ENCODE results near the gene HTR2A. TPM values are rescaled to one million over a fixed set of nuclear protein-coding genes. Genes with fewer than 3 reads are reported as not detected.

HTR2A gene
- total RNA-seq, 1 experiment from 2014 or later, result not detected

DNA sequence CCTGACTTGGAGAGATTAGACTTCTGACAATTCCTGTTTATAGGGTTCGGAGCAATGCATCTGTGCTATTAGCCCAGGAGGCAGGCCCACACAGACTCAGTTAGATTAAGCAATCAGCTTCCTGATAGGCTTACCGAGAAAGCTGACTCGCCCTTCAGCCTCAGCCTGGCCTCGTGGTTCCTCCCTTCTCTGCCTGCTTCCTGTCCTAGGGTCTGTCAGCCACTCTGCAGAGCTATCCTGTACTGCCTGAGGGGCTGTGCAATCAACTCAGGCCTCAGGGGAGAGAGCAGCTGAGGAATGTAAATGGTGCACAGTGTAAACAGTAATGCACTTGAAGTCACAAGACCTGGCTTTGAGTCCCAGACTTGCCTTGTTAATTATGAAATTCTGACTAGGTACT lies 30.7 kb downstream of the HTR2A start:
- CTCF ChIA-PET, result no interaction called here
- DNase-seq (ENCODE audit: low read depth, low spot score) (no peak), ATAC-seq (no peak)
- TF ChIP-seq, protein P1, sequence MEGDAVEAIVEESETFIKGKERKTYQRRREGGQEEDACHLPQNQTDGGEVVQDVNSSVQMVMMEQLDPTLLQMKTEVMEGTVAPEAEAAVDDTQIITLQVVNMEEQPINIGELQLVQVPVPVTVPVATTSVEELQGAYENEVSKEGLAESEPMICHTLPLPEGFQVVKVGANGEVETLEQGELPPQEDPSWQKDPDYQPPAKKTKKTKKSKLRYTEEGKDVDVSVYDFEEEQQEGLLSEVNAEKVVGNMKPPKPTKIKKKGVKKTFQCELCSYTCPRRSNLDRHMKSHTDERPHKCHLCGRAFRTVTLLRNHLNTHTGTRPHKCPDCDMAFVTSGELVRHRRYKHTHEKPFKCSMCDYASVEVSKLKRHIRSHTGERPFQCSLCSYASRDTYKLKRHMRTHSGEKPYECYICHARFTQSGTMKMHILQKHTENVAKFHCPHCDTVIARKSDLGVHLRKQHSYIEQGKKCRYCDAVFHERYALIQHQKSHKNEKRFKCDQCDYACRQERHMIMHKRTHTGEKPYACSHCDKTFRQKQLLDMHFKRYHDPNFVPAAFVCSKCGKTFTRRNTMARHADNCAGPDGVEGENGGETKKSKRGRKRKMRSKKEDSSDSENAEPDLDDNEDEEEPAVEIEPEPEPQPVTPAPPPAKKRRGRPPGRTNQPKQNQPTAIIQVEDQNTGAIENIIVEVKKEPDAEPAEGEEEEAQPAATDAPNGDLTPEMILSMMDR (IDR thresholded peaks at IDR 0.05), result no peak
- no peak for TF ChIP-seq TCF7L2 (IDR thresholded peaks at IDR 0.05; ENCODE audit: low read depth, low read length)
- TF ChIP-seq REST (IDR thresholded peaks at IDR 0.05; ENCODE audit: insufficient read depth in 1 of 2, low read depth in 2 of 2, low read length in 1 of 2), result no peak
- TF ChIP-seq SIN3A (IDR thresholded peaks at IDR 0.05; ENCODE audit: borderline replicate concordance, insufficient read depth, low read depth, low read length), result no peak
- TF ChIP-seq POLR2AphosphoS5 (IDR thresholded peaks at IDR 0.05; ENCODE audit: low read depth, low read length), result no peak
- H3K4me1 ChIP-seq (ENCODE audit: control insufficient read depth, insufficient read depth, low read length), result no peaks in the 10 kb centered on the region
- no peaks in the 10 kb centered on the region for H3K36me3 ChIP-seq (ENCODE audit: control insufficient read depth, insufficient read depth, low read length)
- H3K9me3 ChIP-seq (ENCODE audit: control insufficient read depth, insufficient read depth, low read depth, low read length), result no peaks in the 10 kb centered on the region
- H3K27ac ChIP-seq (ENCODE audit: low read length), result no peak overlapping the region
- no peaks in the 10 kb centered on the region for H3K27me3 ChIP-seq (ENCODE audit: control insufficient read depth, insufficient read depth, low read length)
- H3K4me3 ChIP-seq (ENCODE audit: low read depth in 2 of 2, low read length in 2 of 2), result no peak overlapping the region
- POLR2A ChIA-PET, result no interaction called here
- intact Hi-C loops (cut with micrococcal nuclease; ENCODE audit: unreplicated experiment) (no loop called here), in situ Hi-C loops (cut with HindIII; ENCODE audit: low pct_unique_long_range_greater_than_20kb, low sequenced_read_pairs) (no loop called here)
- BruUV-seq (replicated peaks), result no TSS peak

GRCh38 chr13:46864941-46865340 lies 31.9 kb downstream of the HTR2A start:
- H3K4me1 ChIP-seq (ENCODE audit: control insufficient read depth, insufficient read depth, low read length), result no peaks in the 10 kb centered on the region
- TF ChIP-seq SIN3A (IDR thresholded peaks at IDR 0.05; ENCODE audit: borderline replicate concordance, insufficient read depth, low read depth, low read length), result no peak
- no peak for TF ChIP-seq REST (IDR thresholded peaks at IDR 0.05; ENCODE audit: insufficient read depth in 1 of 2, low read depth in 2 of 2, low read length in 1 of 2)
- TF ChIP-seq POLR2AphosphoS5 (IDR thresholded peaks at IDR 0.05; ENCODE audit: low read depth, low read length), result no peak
- TF ChIP-seq, protein P1 (IDR thresholded peaks at IDR 0.05), result no peak
- TF ChIP-seq TCF7L2 (IDR thresholded peaks at IDR 0.05; ENCODE audit: low read depth, low read length), result no peak
- in situ Hi-C loops (cut with HindIII; ENCODE audit: low pct_unique_long_range_greater_than_20kb, low sequenced_read_pairs), result no loop called here
- no peak overlapping the region for H3K4me3 ChIP-seq (ENCODE audit: low read depth in 2 of 2, low read length in 2 of 2)
- H3K36me3 ChIP-seq (ENCODE audit: control insufficient read depth, insufficient read depth, low read length), result no peaks in the 10 kb centered on the region
- BruUV-seq (replicated peaks), result no TSS peak
- intact Hi-C loops (cut with micrococcal nuclease; ENCODE audit: unreplicated experiment), result no loop called here
- POLR2A ChIA-PET, result no interaction called here
- no peaks in the 10 kb centered on the region for H3K27me3 ChIP-seq (ENCODE audit: control insufficient read depth, insufficient read depth, low read length)
- H3K9me3 ChIP-seq (ENCODE audit: control insufficient read depth, insufficient read depth, low read depth, low read length), result no peaks in the 10 kb centered on the region
- CTCF ChIA-PET, result no interaction called here
- ATAC-seq (no peak), DNase-seq (ENCODE audit: low read depth, low spot score) (no peak)
- no peak overlapping the region for H3K27ac ChIP-seq (ENCODE audit: low read length)
